ENCODE measurements around the gene ATP2B3. TPM values are rescaled to one million over a fixed set of nuclear protein-coding genes. Genes with fewer than 3 reads are reported as not detected.

ATP2B3 gene
- total RNA-seq, 4 donors from 2014 or later, result not detected

- no peak overlapping the region for H3K27ac ChIP-seq
- intact Hi-C loops (cut with DNase I), result no loop called here
- H3K4me1 ChIP-seq, result no peaks in the 10 kb centered on the region
- H3K27me3 ChIP-seq, result no peaks in the 10 kb centered on the region
- H3K36me3 ChIP-seq, result no peaks in the 10 kb centered on the region
- no peaks in the 10 kb centered on the region for H3K9me3 ChIP-seq
- TF ChIP-seq POLR2A (IDR thresholded peaks at IDR 0.05) (no peak), CTCF (IDR thresholded peaks at IDR 0.05) (no peak)
- H3K4me3 ChIP-seq (replicated peaks in 1 of 3), result no peak overlapping the region
- WGBS, 2 donors, result 88 to 92% methylated on average over 9 of the region's 9 CpGs
- DNase-seq, result no peak
Measured at GRCh38 chrX:153500676-153501280, 16.7 kb upstream of the ATP2B3 start.

GRCh38 chrX:153501530-153501929 lies 15.9 kb upstream of the ATP2B3 start:
- intact Hi-C loops (cut with DNase I), result no loop called here
- no peak overlapping the region for H3K4me3 ChIP-seq (replicated peaks in 1 of 3)
- no peaks in the 10 kb centered on the region for H3K9me3 ChIP-seq
- 84% methylated on average over 5 of the region's 8 CpGs; no CpG with 5 or more reads in 1 of the 2 donors for WGBS, 2 donors
- H3K27me3 ChIP-seq, result no peaks in the 10 kb centered on the region
- no peak for TF ChIP-seq CTCF (IDR thresholded peaks at IDR 0.05)
- TF ChIP-seq POLR2A (IDR thresholded peaks at IDR 0.05), result no peak
- H3K36me3 ChIP-seq, result no peaks in the 10 kb centered on the region
- no peak overlapping the region for H3K27ac ChIP-seq
- no peaks in the 10 kb centered on the region for H3K4me1 ChIP-seq
- DNase-seq, result no peak

- no peaks in the 10 kb centered on the region for H3K4me1 ChIP-seq
- TF ChIP-seq POLR2A (IDR thresholded peaks at IDR 0.05), result no peak
- TF ChIP-seq CTCF (IDR thresholded peaks at IDR 0.05), result no peak
- no peaks in the 10 kb centered on the region for H3K9me3 ChIP-seq
- H3K27me3 ChIP-seq, result no peaks in the 10 kb centered on the region
- WGBS, 2 donors, result 50 to 69% methylated on average over 1 to 3 of the region's 10 CpGs
- H3K36me3 ChIP-seq, result no peaks in the 10 kb centered on the region
- no peak overlapping the region for H3K4me3 ChIP-seq (replicated peaks in 1 of 3)
- intact Hi-C loops (cut with DNase I), result no loop called here
- DNase-seq, result no peak
- H3K27ac ChIP-seq, result no peak overlapping the region
Measured at GRCh38 chrX:153502131-153502530, 15.3 kb upstream of the ATP2B3 start.

DNA sequence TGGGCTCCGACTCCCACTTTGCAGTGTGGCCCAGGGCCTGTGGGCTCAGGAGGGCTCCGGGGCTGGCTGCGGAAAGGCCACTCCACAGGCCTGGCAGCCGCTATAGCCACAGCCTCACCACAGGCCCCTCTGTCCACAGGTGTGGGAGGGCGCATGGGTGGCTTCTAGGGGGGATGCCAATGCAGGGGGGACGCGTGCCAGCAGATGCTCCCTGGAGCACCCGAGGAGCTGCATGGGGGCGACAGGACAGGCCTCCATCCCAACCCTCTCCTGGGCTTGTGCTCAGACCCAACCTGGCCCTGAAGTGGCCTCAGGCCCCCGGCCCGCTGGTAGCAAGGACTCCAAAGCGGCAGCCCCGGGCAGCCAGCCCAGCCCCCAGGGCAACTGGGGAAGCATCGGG lies 14.6 kb upstream of the ATP2B3 start:
- Histone ChIP-seq H3K9me3 (no peaks in the 10 kb centered on the region), H3K4me3 (replicated peaks in 1 of 3) (no peak overlapping the region), H3K4me1 (no peaks in the 10 kb centered on the region), H3K27me3 (no peaks in the 10 kb centered on the region), H3K27ac (no peak overlapping the region), H3K36me3 (no peaks in the 10 kb centered on the region)
- no CpG with 5 or more reads among the region's 14 CpGs for WGBS, 2 donors
- intact Hi-C loops (cut with DNase I), result no loop called here
- TF ChIP-seq POLR2A (IDR thresholded peaks at IDR 0.05) (no peak), CTCF (IDR thresholded peaks at IDR 0.05) (no peak)
- no peak for DNase-seq

GRCh38 chrX:153504445-153505016 lies 12.9 kb upstream of the ATP2B3 start:
- TF ChIP-seq POLR2A (IDR thresholded peaks at IDR 0.05) (no peak), CTCF (IDR thresholded peaks at IDR 0.05) (no peak)
- H3K27ac ChIP-seq, result no peak overlapping the region
- H3K27me3 ChIP-seq, result no peaks in the 10 kb centered on the region
- no peaks in the 10 kb centered on the region for H3K36me3 ChIP-seq
- intact Hi-C loops (cut with DNase I), result no loop called here
- WGBS, 2 donors, result 91 to 95% methylated on average over 4 to 7 of the region's 26 CpGs
- DNase-seq, result no peak
- H3K9me3 ChIP-seq, result no peaks in the 10 kb centered on the region
- H3K4me3 ChIP-seq (replicated peaks in 1 of 3), result no peak overlapping the region
- no peaks in the 10 kb centered on the region for H3K4me1 ChIP-seq
